GM21737 (cell line): ENCODE data around the gene CNGA2.
"Not testable (repeated sequence)": the region's sequence is repeated elsewhere in the genome, so short reads cannot be mapped to it uniquely, and the experiment has no call there.

Experiments used
- ATAC-seq: cut with Tn5 transposase; IDR thresholded peaks from one replicate; pipeline ENCODE4 v1.9.1; 2021; ENCODE audit warnings: mild to moderate bottlenecking, moderate library complexity; ENCODE audit not compliant: unreplicated experiment

CNGA2 gene

DNA sequence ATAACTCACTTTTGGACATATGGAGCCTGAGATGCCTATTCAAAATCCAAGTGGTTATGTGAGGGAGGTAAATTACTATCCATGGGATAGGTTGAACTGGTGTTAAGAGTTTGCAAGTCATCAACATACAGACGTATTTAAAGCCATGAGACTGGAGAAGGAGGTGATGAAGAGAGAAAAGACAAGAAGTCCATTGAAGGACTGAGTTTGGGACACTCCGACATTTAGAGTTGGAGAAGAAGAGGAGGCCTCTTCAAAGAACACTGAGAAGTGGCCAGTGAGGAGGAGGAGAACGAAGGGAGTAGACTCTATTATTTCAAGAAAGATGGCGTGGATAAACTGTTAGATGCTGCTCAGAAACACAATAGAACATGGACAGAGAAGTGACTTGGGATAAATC is at the start of gene CNGA2:
Gene CNGA2 (plus strand): TSS at position 301 of the 400 bp plus-strand sequence. CDS start 3,738 bp downstream, outside the sequence.
- no peak for ATAC-seq

DNA sequence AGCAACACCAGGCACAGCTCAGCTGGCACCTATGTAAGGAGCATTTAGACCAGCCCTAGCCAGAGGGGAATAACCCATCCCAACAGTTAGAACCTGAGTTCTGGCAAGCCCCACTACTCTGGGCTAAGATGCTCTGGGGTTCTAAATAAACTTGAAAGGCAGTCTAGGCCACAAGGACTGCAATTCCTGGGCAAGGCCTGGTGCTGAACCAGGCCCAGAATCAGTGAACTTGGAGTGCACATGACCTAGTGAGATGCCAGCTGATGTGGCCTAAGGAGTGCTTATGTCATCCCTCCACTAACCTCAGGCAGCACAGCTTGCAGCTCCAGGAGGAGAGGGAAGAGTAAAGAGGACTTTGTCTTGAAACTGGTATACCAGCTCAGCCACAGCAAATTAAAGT is 46.9 kb upstream of the CNGA2 start:
- ATAC-seq = no peak

DNA sequence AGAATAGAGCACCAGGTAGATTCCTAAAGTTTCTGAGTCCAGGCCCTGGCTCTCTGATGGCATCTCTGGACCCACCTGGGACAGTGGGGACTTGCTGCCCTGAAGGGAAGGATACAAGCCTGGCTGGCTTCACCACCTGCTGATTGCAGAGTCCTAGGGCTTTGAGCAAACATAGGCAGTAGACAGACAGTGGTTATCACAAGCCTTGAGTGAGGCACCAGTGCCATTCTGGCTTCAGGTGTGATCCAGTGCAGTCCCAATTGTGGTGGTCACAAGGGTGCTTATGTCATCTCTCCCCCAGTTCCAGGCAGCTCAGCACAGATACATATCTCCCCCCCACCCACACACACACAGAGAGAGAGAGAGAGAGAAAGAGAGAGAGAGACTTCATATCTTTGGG is 45.9 kb upstream of the CNGA2 start:
- no peak for ATAC-seq

DNA sequence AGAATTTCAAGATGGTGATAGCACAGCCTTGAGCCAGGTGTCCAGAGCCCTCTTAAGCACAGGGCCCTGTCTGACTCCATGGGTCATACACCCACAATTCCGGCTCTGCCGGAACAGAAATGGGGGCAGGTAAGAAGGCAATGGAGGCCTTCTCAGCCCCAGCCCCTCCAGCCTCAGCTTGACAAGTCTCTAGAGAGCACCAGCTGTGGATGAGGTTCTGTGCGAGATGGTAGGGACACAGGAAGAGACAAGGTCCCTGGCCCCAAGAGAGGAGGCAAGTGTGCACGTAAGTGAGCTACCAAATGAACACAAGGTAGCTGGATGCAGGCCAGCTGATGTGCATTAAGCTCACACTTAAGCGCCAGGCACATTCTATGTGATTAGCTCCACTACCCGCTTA is 41.7 kb upstream of the CNGA2 start:
- ATAC-seq = no peak

DNA sequence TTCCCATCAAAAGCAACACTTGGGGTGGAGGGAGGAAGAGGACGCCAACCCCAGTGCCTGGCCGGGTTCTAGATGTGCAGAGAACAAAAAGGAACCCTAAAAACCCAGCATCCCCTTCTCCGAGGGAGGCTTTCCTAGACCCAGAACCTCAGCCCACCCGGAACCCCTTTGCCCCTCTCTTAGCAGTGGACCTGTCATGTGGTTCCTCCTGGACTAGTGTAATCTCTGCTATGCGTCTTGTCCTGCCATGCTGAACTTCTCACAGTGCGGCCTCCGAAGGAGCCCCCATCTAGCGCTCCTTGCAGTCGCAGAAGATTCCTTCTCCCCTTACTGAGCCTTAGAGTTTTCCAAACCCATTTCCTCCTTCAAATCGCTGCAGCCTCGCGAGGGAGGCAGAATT is 40.4 kb upstream of the CNGA2 start:
- ATAC-seq = no peak

DNA sequence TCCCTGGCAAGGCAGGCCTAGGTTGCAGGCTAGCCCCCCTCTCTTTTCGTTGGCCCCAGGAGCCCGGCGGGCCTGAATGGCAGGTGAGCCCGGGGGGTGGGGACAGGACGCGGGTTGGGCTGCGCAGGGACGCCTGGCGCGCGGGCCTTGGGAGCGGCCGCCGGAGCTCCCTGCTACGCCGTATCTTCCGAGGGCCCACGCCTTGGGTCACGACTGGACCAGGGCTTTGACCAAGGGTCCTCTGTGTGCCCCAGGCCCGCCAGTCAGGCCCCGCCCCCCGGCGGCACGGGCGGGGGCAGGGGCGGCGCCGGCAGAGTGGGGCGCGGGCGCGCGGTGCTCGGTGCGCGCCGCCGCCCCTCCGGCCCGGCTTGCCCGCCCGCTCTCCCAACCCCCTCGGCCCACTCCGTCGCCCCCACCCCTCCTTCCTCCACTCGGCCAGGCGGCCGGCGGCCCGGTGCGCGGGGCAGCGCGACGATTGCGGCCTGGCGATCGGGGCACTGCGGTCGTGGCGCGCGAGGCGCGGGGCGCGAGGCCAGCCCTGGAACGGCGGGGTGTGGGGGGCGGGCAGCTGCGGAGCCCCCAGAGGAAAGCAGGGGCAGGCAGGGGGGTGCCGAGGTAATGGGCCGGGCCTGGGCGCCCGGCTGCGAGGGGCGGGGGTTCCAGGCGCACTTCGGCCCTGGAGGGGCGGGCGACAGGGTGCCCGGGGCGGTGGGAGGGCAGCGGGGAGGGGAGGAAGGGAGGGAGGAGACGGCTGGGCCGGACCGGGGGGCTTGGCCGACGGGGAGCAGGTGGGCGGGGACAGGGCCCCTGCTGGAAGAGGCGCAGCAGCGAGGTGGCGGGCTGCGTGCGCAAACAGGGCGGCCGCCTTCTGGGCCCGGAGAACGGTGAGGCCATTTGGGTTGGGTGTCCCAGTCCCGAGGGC is 39.6 kb upstream of the CNGA2 start, which contains the start of gene PRRG3:
Gene PRRG3 (plus strand): TSS at position 798 of the 922 bp plus-strand sequence. CDS start 3,357 bp downstream, outside the sequence.
- no peak for ATAC-seq

- ATAC-seq = no peak
Measured at GRCh38 chrX:151695583-151696340, 38.8 kb upstream of the CNGA2 start.

GRCh38 chrX:151697082-151697481 is 37.5 kb upstream of the CNGA2 start:
- ATAC-seq = not testable (repeated sequence)

GRCh38 chrX:151697522-151697921 is 37.0 kb upstream of the CNGA2 start:
- no peak for ATAC-seq

GRCh38 chrX:151698485-151698884 is 36.1 kb upstream of the CNGA2 start:
- no peak for ATAC-seq

DNA sequence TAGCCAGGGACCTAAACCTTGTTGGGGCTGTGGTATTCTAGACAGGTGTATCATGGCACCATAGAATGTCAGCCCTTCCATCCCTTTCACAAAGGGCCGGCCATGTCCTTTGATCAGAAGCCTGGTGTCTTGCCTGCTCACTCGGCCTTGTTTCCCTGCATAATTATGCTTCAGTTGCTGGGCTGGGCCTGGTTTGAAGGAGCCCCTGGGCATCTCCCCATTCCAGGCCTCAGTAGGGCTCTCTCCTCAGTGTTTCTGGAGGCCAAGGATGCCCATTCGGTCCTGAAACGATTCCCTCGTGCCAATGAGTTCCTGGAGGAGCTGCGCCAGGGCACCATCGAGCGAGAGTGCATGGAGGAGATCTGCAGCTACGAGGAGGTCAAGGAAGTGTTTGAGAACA is 34.8 kb upstream of the CNGA2 start:
- ATAC-seq = no peak

GRCh38 chrX:151700581-151700980 is 34.0 kb upstream of the CNGA2 start:
- ATAC-seq = no peak

- no peak for ATAC-seq
Measured at GRCh38 chrX:151701071-151701470, 33.5 kb upstream of the CNGA2 start.

DNA sequence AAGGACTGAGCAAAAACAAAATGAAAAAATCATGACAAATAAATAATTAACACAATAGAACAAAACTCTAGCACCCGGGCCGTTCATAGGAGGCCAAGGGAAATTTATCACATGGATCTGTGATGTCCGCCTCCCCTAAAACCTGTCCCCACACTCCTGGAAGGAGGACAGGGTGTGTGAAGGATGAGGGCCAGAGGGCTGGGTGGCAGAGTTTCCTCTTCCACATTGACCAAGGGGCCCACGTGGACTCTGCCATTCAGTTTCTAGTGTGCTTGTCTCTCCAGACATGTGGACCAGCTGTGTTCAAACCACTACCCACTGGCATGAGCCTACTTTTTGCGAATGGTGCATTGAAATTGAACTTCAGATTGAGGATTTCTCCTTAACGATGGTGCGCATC is 33.0 kb upstream of the CNGA2 start:
- ATAC-seq = no peak

DNA sequence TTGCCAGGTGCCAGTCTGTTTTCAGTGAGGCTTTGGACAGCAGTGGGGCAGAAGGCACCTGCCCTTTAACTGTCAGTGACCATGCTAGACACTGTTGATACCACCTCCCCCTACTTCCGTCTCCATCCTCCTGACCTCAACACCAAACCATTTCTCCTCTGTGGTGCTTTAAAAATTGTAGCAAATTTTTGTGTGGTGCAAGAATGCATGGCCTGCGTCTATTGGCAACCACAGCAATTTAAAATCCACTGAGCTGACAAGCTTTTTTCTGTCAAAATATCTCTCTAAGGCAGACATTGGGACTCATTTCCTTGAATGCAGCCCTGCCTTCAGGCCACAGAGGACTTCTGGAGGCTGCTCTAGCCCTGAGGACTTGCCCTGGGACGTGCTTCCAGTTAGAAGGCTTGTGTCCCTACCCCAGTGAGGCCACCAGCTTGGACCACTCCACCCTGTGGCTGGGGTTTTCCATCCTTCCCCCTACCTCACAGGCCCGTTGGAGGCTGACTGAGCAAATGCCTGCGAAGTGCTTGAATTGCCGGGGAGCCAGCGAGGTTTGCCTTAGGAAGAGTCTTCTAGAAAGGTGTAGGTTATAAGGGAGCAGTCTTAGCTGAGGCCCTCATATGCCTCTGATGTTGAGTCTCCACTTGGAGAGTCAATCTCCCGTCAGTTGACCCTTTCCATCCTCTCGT is 32.4 kb upstream of the CNGA2 start:
- ATAC-seq = no peak

DNA sequence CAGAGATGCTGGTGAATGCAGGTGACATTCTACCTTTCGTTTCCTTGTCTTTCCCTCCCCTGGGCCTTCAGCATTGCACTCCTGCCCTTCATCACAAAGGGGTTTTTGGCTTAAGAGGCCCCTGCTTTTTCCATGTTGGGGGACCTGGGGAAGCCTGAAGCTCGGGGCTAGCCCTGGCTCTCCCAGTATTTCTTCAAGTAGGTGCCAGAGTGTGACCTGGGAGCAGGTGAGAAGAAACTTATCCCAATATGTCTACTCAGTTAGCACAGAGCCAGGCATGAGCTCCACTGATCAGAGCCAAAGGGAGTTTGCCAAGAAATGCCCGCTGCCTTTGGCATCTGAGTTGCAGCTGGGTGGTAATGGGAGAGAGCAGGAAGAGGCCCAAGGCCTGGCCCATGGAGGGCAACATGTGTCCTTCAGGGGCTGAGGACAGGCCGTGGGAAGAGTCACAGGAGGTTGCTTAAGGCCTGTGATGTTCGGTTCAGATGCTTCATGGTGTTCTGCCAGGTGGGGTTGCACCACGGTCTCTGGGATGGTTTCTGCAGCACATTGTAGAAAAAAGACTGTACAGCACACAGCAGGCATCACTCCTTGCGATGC is 31.7 kb upstream of the CNGA2 start:
- ATAC-seq = no peak

- no peak for ATAC-seq
Measured at GRCh38 chrX:151703487-151703886, 31.1 kb upstream of the CNGA2 start.

GRCh38 chrX:151704041-151704663 is 30.4 kb upstream of the CNGA2 start:
- ATAC-seq = no peak

- no peak for ATAC-seq
Measured at GRCh38 chrX:151708821-151709220, 25.7 kb upstream of the CNGA2 start.

GRCh38 chrX:151710457-151710856 is 24.1 kb upstream of the CNGA2 start:
- ATAC-seq = no peak
